HL-60/S4 treated with retinoic acid at 250 ng/mL for 4 days and 3 days (cell line): ENCODE measurements around the gene KRTAP21-3.
"Not testable (repeated sequence)": the region's sequence is repeated elsewhere in the genome, so short reads cannot be mapped to it uniquely, and the experiment has no call there.

Experiments
- in situ Hi-C: fragments of 300-500 bp; cut with MboI; formaldehyde crosslinking; loops from 2 replicates; pipeline ENCODE4 v1.7.0; 2022; ENCODE audit warnings: low sequenced_read_pairs

Gene KRTAP21-3, protein sequence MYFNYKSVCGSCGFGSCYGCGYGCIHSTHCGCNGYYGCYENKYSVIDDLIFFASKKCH

DNA sequence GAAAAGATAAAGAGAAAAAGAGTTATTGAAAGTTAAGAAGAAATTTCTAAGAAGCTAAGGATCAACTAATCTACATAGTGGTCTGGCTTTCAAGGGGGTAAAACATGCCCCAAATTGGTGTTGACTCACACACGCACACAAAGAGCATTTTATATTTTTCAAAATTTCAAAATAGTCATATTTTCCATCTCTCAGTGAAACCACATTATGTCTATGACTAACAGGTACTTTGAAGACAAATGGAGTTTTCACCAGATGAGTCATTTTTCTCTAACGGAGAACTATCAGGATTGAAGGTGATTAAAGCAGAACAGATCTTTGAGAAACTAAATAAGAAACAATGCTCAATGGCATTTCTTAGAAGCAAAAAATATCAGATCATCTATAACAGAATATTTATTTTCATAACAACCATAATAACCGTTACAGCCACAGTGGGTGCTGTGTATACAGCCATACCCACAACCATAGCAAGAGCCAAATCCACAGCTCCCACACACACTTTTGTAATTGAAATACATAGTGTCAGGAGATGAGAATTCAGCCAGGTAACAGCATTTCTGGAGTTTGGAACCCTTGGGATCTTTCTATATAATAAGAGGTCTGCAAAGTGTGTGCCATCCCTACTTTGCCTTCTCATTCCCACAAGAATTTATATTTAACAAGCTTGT is at the start of gene KRTAP21-3:
Gene KRTAP21-3, minus strand, starts transcription at position 539 of the 671 bp plus-strand sequence. Its CDS starts 18 bp downstream, at position 521.
- in situ Hi-C loops = no loop called here

DNA sequence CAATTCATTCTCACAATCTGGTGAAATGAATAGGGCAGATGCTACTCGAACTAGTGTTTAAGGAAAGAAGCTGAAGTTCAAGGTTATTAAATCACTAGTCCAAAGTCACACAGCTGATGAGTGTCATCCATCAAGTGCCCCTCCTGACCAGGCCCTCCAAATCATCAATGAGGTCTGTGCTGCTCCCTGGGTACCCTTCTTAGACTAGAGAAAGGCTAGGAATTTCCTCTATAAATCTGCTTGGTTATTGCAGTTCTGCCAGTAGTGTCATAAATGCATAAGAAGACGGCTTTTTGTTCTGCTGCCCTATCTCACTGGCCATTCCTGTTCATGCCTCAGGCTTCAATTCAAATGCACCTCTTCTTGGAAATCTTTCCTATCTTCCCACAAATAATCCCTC is 42.2 kb upstream of the KRTAP21-3 start:
- in situ Hi-C loops = no loop called here

DNA sequence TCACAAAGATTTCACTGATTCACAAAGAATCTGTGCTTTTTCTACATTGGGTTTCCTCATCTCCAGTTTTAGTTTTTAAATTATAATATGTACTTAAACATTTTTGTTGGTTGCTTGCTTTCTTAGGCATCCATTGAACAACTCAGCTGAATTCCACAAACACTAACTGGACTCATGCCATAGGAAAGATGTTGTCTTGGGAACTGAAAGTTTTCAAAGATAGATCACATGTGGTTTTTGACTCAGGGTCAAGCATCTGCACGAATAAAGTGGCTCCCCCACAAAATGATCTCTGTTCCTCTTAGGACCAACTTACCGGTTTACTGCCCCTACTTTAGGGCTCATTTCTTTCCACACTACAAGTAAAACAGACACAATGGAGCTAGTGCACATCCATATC is 39.7 kb upstream of the KRTAP21-3 start:
- in situ Hi-C loops = no loop called here

DNA sequence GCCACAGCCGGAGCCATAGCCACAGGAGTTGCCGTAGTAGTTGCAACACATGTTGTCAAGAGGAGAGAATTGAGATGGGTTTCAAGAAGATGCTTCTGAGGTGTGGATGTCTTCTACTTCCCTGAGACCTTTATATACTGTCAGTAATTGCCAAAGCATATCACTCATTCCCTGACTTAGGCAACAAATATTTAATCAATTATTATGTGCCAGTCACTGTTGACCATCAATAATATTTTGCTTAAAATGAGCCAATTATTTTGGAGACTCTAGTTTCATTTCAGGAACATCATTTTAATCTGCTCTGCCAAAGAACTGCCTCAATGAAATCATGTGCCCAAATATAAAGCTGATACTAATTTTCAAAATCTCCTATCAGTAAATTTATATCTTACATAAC is 36.8 kb upstream of the KRTAP21-3 start, which contains the start of gene KRTAP21-1:
Gene KRTAP21-1, minus strand, starts transcription at position 101 of the 400 bp plus-strand sequence. Its CDS starts 50 bp downstream, at position 51.
- in situ Hi-C loops = not testable (repeated sequence)

DNA sequence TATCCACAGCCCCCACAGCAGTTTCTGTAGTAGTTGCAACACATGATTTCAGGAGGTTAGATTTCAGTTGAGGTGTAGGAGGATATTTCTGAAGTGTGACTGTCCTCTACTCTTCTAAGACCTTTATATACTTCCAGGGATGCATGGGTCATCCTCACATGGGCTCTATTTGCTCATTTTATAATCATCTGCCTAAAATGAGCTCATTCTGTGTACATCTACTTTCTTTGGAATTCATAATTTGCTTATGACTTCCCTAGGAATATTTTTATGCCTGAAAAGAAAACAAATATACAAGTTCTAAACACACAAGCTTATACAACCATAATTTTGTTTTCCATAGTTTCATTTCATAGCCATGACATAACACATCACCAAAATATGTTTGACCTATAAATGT is 28.6 kb upstream of the KRTAP21-3 start, which contains the start of gene KRTAP21-2:
Gene KRTAP21-2, minus strand, starts transcription at position 101 of the 400 bp plus-strand sequence. Its CDS starts 57 bp downstream, at position 44.
- in situ Hi-C loops = no loop called here

DNA sequence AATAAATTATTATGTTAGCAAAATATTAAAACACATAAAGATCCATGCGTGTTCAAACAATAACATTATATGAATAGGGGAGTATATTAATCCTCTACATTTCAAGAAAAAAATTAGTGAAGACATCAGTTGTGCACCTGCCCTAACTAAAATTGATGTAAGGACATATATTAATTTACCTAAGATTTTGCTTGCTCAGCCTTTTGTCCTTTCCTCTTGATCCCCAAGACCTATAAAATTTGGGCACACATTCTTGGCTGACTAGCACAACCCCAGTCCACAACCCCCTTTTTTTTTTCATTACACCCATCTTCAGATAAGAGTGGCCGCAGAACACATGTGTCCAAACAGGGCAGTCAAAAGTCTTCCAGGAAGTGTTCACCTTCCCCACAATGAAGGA is 21.9 kb upstream of the KRTAP21-3 start:
- in situ Hi-C loops = no loop called here

DNA sequence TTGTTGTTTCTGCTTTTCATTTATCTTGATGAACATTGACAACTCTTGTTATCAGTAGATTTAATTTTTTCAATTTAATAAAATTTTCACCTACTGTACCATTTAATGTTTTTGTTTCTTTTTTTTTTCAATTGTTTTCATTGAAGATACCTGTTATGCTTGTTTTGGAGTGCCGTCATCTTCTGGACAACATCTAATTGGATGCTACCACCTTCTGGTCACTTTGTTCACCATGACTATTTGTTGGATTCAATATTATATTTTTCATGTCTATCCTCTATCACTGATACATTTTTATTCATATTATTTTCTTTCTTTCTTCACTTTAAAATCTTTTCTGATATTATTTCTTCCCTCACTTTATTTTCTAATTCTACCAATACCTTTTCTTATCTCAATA is 14.4 kb upstream of the KRTAP21-3 start:
- in situ Hi-C loops = no loop called here

DNA sequence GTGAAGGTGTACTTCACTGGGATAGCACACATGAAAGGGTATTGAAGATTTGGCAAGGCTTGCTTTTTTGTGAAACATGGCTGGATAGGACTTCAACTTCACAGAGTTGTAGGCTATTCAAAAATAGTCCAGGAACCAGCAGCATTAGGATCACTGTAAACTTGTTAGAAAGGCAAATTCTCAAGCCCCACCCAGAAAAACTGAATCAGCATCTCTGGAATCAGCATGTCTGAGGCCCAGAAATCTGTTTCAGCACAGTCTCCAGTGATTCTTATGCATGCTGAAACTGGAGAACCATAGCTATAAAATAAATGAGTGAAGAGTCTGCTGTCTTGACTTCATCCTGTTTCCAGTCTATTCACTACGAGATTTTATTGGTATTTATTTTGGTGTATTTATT is 8.1 kb upstream of the KRTAP21-3 start:
- in situ Hi-C loops = no loop called here

DNA sequence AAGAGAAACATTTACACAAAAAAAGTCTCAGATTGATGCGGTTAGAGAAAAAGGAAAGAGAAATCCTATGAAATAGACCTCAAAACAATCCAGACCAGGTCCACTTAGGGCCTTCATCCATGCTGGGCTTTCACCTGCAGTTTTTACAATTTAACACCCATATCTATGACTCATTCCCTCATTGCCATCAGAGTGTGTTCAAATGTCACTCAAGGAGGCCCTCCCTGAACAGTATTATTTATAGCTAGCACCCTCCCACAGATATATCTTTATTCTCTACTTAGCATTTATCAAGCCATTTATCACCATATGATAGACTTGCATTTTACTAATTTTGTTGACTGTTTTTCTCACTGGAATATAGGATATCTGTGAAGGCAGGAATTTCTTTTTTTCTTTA is 824 bp upstream of the KRTAP21-3 start:
- in situ Hi-C loops = no loop called here

DNA sequence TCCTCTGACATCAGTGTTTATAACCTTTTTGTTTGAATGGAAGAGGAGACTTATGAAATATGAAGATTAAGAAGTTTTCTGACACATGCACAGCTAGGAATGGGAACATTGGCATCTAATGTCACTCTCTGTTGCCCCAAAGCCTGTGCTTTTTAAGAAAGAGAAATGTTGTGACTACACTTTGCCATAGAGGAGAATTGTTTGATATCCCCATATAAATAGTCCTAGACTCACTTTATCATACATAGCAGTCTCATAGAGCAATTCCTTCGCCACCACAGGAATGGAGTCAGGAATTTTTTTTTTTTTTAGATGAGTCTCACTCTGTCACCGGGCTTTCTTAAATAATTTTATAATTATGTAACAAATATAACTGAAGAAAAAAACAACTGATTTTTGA is 1.5 kb downstream of the KRTAP21-3 start:
- in situ Hi-C loops = no loop called here

DNA sequence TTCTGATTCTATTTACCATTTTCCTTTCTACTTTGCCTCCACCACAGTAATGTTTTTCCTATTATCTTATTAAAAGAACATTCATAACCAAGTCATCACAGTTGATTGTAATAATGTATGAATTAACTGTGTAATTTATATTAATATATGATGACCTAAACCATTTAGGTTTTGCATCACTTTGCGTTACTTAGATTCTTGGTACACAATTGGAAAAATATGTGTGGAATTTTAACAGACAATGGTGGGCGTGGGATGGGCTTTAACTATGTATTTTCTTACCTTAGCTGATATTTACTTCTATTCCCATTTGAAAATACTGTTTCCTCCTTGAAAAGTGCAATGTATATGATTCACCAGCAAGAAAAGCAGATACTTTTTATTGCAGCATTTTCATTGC is 3.6 kb downstream of the KRTAP21-3 start:
- in situ Hi-C loops = no loop called here

DNA sequence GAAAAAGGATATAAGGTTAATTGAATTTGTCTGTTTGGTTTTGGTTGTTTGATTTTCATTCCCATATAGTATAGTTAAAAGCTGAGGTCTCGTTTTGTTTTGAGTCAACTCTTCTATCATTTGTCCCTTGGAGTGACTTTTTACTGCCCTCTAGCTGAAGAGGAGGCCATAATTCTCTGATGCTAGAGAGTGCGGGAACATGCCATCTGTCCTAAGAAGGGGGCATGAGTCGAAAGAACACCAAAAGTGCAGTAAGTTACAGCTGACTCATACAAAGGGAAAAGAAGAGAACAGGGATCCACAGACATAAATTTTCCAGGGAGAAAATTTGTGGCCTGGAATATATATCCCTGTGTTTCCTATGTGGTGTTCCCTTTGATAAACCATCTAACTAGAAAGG is 4.1 kb downstream of the KRTAP21-3 start:
- in situ Hi-C loops = no loop called here

DNA sequence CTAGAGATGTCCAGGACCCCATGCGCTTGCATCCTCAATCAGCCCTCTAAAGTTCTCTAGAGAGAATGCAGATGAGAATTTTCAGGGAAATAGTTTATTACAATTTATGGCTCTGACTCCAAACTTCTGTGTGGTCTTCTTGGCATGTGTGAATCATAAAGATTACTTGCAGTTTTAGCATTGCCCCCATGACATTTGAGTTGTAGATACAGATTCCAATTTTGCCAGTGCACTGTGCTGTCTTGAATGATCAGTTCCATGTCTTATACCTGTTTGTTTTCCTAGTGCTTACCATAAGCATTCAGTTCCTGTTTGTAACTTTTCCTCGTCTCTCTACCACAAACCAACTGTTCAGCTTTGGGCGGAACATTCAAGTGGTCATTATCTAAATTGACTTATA is 4.8 kb downstream of the KRTAP21-3 start:
- in situ Hi-C loops = no loop called here

DNA sequence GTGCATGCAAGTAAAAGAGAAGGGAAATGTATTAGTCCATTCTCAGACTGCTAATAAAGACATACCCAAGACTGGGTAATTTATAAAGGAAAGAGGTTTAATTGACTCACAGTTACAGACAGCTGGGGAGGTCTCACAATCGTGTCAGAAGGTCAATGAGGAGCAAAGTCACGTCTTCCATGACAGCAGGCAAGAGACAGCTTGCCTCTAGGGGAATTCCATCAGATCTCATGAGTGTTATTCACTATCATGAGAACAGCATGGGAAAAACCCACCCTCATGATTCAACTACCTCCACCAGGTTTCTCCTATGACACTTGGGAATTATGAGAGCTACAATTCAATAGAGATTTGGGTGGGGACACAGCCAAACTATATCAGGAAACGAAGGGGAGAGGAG is 8.1 kb downstream of the KRTAP21-3 start:
- in situ Hi-C loops = no loop called here

DNA sequence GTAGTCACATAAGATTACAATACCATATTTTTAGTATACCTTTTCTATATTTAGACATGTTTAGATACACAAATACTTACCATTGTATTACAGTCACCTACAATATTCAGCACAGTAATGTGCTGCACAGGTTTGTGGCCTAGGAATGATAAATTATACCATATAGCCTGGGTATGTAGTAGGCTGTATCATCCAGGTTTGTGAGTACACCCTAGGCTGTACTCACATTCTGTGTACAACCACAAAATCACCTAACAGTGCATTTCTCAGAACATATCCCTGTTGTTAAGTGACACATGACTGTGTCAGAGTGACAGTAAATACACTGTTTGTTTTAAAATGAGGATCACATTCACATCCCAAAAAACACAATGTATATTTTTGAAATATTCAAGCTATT is 11.2 kb downstream of the KRTAP21-3 start:
- in situ Hi-C loops = no loop called here

DNA sequence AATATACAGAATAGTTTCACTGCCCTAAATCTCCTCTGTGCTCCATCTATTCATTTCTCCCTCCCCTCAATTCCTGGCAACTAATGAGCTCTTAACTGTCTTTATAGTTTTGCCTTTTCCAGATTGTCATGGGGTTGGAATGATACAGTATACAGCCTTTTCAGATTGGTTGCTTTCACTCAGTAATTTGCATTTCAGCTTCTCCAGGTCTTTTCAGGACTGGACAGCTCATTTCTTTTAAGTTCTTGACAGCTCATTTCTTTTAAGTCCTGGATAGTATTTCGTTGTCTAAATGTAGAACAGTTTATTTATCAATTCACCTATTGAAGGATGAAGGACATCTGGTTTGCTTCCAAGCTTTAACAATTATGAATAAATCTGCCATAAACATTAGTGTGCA is 22.6 kb downstream of the KRTAP21-3 start:
- in situ Hi-C loops = no loop called here

DNA sequence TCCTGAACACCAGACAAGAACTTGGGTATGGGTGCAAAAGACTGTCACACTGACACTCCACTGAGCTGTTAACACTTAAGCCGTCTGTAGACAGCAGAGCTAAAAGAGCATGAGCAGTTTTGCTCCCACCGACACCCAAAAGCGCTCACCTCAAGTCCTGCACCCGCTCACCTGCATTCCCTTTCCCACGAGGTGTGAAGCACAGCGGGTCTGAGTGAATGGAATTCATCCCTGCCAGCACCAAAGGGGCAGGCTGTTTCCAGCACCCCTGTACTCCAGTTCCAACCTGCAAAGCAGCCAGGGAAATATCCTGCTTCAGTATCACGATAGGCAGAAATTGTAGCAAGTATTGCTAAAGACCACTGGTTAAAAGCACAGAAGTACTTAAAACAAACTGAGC is 28.8 kb downstream of the KRTAP21-3 start:
- in situ Hi-C loops = no loop called here

DNA sequence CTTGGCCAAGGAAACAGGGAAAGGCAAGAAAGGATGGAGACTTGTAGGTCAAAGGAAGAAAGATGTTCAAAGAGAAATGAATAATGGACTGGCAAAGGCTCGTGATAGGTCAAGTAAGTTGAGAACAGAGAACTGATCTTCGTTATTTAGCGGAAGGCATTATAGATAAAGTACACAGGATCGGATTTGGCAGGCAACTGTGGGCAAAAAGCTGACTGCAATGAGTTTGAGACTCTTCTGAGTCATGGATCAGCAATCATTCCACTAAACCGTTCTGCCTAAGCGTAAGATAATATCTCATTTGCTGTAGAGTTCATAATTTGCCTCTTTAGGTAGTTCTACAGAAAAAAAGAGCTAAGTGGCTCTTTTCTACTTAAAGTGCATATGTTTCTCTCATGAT is 34.1 kb downstream of the KRTAP21-3 start:
- in situ Hi-C loops = no loop called here

DNA sequence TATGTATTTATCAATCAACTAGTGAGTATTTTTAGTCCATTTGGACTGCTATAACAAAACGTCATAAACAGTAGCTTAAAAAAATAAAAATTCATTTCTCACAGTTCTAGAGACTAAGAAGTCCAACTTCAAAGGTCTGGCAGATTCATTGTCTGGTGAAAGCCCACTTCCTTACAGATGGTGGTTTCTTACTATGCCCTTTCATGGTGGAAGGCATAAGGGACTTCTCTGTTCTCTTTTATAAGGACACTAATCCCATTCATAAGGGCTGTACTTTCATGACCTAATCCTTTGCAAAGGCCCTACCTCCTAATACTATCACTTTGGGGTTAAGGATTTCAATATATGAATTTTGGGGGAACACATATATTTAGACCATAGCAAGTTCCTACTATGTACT is 38.0 kb downstream of the KRTAP21-3 start:
- in situ Hi-C loops = no loop called here

DNA sequence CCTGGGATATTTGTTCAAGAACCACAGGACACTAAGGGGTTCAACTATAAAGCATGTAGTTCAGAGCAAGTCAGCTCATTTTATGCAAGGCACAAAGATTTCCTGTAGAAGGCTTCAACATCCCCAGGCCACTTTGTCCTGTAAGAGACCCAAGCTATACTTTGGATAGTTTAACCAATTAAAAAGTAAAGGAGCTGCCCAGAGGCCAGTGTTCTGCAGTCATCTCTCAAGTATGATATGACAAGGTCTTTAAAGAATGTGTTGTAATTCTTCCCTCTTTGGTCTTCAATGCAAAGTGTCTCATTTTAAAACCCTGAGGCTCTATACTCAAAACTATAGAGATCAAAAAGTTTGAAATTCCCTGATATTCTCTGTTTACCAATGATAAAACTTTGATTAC is 41.8 kb downstream of the KRTAP21-3 start:
- in situ Hi-C loops = no loop called here

DNA sequence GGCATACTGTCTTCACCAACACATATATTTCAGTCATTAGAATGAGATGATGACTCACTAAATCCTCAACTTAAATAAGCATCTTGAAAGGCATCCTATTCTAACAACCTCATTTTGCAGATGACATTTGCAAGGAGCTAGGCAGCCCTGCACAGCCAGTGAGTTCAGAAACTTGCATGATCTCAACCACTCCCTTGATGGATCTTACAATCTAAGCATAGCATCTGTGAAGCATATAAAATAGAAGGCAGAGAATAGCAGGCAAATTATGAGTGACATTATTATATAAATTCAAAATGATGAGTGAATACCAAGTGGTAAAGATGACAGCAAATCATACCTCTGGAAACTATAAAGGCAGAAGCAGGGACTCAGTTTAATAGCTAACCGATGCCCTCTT is 44.3 kb downstream of the KRTAP21-3 start:
- in situ Hi-C loops = no loop called here

DNA sequence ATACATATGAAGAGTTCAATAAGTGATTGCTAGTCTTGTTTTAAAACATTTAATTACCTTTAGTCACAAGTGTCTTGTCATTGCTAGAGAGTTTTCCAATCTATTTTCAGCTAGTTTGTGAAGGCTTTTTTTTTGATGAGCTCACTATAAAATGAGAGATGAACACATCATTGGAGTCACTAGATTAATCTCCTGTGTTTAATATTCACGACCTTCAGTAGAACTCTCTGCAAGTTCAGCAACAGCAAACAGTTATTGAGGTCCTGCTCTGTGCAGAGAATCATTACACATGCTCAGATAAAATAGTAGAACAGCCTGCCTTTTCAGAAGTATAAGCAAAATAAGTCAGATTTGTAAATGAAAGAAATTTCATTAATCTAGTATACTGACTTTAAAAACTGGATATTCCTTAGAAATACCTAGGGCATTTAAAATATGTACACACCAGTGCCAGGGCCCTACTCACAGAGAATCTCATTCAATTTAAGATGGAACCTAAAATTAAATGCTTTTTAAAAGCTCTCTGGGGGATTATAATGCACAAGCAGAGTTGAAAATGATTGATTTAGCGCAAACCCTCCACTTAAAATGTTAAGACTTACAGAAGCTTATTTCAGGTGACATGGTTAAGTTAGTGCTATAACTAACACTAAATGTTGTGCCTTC is 45.5 kb downstream of the KRTAP21-3 start:
- in situ Hi-C loops = no loop called here
